Endodermal cell (in vitro differentiated cells): ENCODE results near the gene GPR32. TPM values are rescaled to one million over a fixed set of nuclear protein-coding genes. Genes with fewer than 3 reads are reported as not detected.

Source experiments
- DNase-seq: peaks from one replicate; pipeline ENCODE4 v3.0.0-alpha.2; 2017
- H3K27ac ChIP-seq: 2 replicates; pipeline ENCODE4 v1.5.1; 2013; ENCODE audit warnings: mild to moderate bottlenecking, low read depth, low read length, moderate library complexity
- H3K27me3 ChIP-seq: 2 replicates; pipeline ENCODE4 v1.6.1; 2013; ENCODE audit warnings: mild to moderate bottlenecking, low read length, moderate library complexity; ENCODE audit not compliant: insufficient read depth, control insufficient read depth, poor library complexity, severe bottlenecking
- H3K36me3 ChIP-seq: 2 replicates; pipeline ENCODE4 v1.7.0; 2013; ENCODE audit warnings: mild to moderate bottlenecking, low read length, moderate library complexity; ENCODE audit not compliant: control insufficient read depth, insufficient read depth
- H3K4me1 ChIP-seq: one replicate; pipeline ENCODE4 v1.7.0; 2013; ENCODE audit warnings: low read length; ENCODE audit not compliant: control insufficient read depth, insufficient read depth
- H3K4me3 ChIP-seq: 2 replicates; pipeline ENCODE4 v1.5.1; 2013; ENCODE audit warnings: mild to moderate bottlenecking, low read length, moderate library complexity
- H3K9ac ChIP-seq: 2 replicates; pipeline ENCODE4 v1.6.1; 2013; ENCODE audit warnings: mild to moderate bottlenecking, low read length, moderate library complexity; ENCODE audit not compliant: poor library complexity, severe bottlenecking; ENCODE audit errors: extremely low read depth
- H3K9me3 ChIP-seq: 2 replicates; pipeline ENCODE4 v1.6.1; 2013; ENCODE audit warnings: mild to moderate bottlenecking, low read length, moderate library complexity; ENCODE audit not compliant: control insufficient read depth
- H3K27ac Mint-ChIP-seq: 2 replicates; pipeline ENCODE4 v1.8.0; 2020; ENCODE audit warnings: mixed read lengths
- H3K27me3 Mint-ChIP-seq: 2 replicates; pipeline ENCODE4 v1.8.0; 2021; ENCODE audit warnings: mild to moderate bottlenecking, mixed read lengths; ENCODE audit not compliant: insufficient read depth
- H3K36me3 Mint-ChIP-seq: 2 replicates; pipeline ENCODE4 v1.8.0; 2020; ENCODE audit warnings: low read depth, mixed read lengths
- H3K4me1 Mint-ChIP-seq: 2 replicates; pipeline ENCODE4 v1.8.0; 2020; ENCODE audit warnings: mixed read lengths
- H3K4me3 Mint-ChIP-seq: 2 replicates; pipeline ENCODE4 v1.8.0; 2020; ENCODE audit warnings: mild to moderate bottlenecking, moderate library complexity, mixed read lengths
- H3K9me3 Mint-ChIP-seq: 2 replicates; pipeline ENCODE4 v1.8.0; 2020; ENCODE audit warnings: mild to moderate bottlenecking, mixed read lengths
- CTCF ChIP-seq: fragments of 200-600 bp; sonication (generic); conservative IDR thresholded peaks from 2 replicates; pipeline ENCODE4 v1.5.0; 2021; ENCODE audit warnings: antibody characterized with exemption, mild to moderate bottlenecking
- WGBS, 2 experiments: methylation state at CpG; one replicate each; pipeline versions ENCODE4 v1.1.5 to v1.1.7; 2013; ENCODE audit warnings: missing lambda C conversion rate in 2 of 2, mixed read lengths in 1 of 2; ENCODE audit not compliant: insufficient coverage in 1 of 2, insufficient read length in 1 of 2; 5-methylcytosine and 5-hydroxymethylcytosine counted together
- total RNA-seq, 2 donors: library from RNA; stranded (reverse); fragmentation: NEBNext Ultra II Directional in 1 of 2; extraction: Animal tissue kit (Norgen Biotek cat#: 25700) in 1 of 2; gene quantifications; 2 replicates in 1 of 2; 3 replicates in 1 of 2; pipeline ENCODE4 v1.2.1, GENCODE V29; 2021

The GPR32 gene
- total RNA-seq, 2 donors from 2014 or later, result not detected

- Histone ChIP-seq H3K27ac (no peak overlapping the region), H3K9ac (no peak overlapping the region), H3K27me3 (no peaks in the 10 kb centered on the region), H3K9me3 (no peaks in the 10 kb centered on the region), H3K4me1 (no peaks in the 10 kb centered on the region), H3K36me3 (peaks cover 64% of the 10 kb centered on the region), H3K4me3 (no peak overlapping the region)
- H3K27ac Mint-ChIP-seq, result no peak overlapping the region
- H3K36me3 Mint-ChIP-seq, result peaks cover 45% of the 10 kb centered on the region
- peaks cover 11% of the 10 kb centered on the region for H3K4me1 Mint-ChIP-seq
- no peaks in the 10 kb centered on the region for H3K9me3 Mint-ChIP-seq
- no peak for DNase-seq
- H3K27me3 Mint-ChIP-seq, result no peaks in the 10 kb centered on the region
- H3K4me3 Mint-ChIP-seq, result no peak overlapping the region
- WGBS, 2 experiments, result 95 to 100% methylated on average over 2 to 3 of the region's 3 CpGs
- TF ChIP-seq CTCF, result no peak
Observed at GRCh38 chr19:50799547-50799851, 29.2 kb downstream of the GPR32 start.

GRCh38 chr19:50801107-50801506, 30.8 kb downstream of the GPR32 start:
- Mint-ChIP-seq H3K4me3 (no peak overlapping the region), H3K4me1 (peaks cover 11% of the 10 kb centered on the region), H3K27me3 (peaks cover 2% of the 10 kb centered on the region), H3K9me3 (no peaks in the 10 kb centered on the region), H3K36me3 (peaks cover 45% of the 10 kb centered on the region), H3K27ac (peak overlapping the region; percentile 27)
- Histone ChIP-seq H3K9me3 (no peaks in the 10 kb centered on the region), H3K4me1 (no peaks in the 10 kb centered on the region), H3K36me3 (peaks cover 59% of the 10 kb centered on the region), H3K27ac (no peak overlapping the region), H3K27me3 (no peaks in the 10 kb centered on the region), H3K4me3 (no peak overlapping the region), H3K9ac (no peak overlapping the region)
- 94 to 96% methylated on average over 8 of the region's 8 CpGs for WGBS, 2 experiments
- TF ChIP-seq CTCF, result no peak
- DNase-seq, result no peak

GRCh38 chr19:50803633-50804419, 33.6 kb downstream of the GPR32 start:
- Histone ChIP-seq H3K9ac (peak overlapping the region; percentile 99), H3K27me3 (peaks cover 7% of the 10 kb centered on the region), H3K4me1 (no peaks in the 10 kb centered on the region), H3K27ac (peak overlapping the region; percentile 100), H3K4me3 (peak overlapping the region; percentile 100), H3K9me3 (no peaks in the 10 kb centered on the region), H3K36me3 (peaks cover 35% of the 10 kb centered on the region)
- no peak for DNase-seq
- Mint-ChIP-seq H3K4me3 (peak overlapping the region; percentile 90), H3K27ac (peak overlapping the region; percentile 100), H3K4me1 (peaks cover 11% of the 10 kb centered on the region), H3K36me3 (peaks cover 29% of the 10 kb centered on the region), H3K9me3 (no peaks in the 10 kb centered on the region), H3K27me3 (peaks cover 21% of the 10 kb centered on the region)
- 0% methylated on average over 17 to 40 of the region's 40 CpGs for WGBS, 2 experiments
- TF ChIP-seq CTCF, result no peak
